IPS-11a (cell line): ENCODE data around the gene GLRA1.

Source experiments
- H3K4me3 ChIP-seq: one replicate; pipeline ENCODE4 v1.5.1; 2013; ENCODE audit warnings: low read depth, low read length, control low read depth

Gene GLRA1

GRCh38 chr5:151780348-151780747, 144.3 kb downstream of the GLRA1 start:
- no peak overlapping the region for H3K4me3 ChIP-seq

GRCh38 chr5:151779531-151780125, 145.0 kb downstream of the GLRA1 start:
- no peak overlapping the region for H3K4me3 ChIP-seq

GRCh38 chr5:151775025-151775606, 149.5 kb downstream of the GLRA1 start:
- H3K4me3 ChIP-seq, result no peak overlapping the region

GRCh38 chr5:151773951-151774350, 150.7 kb downstream of the GLRA1 start:
- H3K4me3 ChIP-seq, result peak overlapping the region; percentile 98

GRCh38 chr5:151772846-151773561, 151.6 kb downstream of the GLRA1 start:
- H3K4me3 ChIP-seq, result peak overlapping the region; percentile 98
